CD4-positive, alpha-beta memory T cell (primary cell): Measurements from ENCODE around the gene PHYH. TPM values are rescaled to one million over a fixed set of nuclear protein-coding genes. Genes with fewer than 3 reads are reported as not detected.

Source experiments
- CTCF ChIA-PET: fragments of 350-600 bp; sonication (Branson Sonifier 250); formaldehyde crosslinking; loops from one replicate; lab custom pipeline; 2021; ENCODE audit warnings: inconsistent platforms; ENCODE audit not compliant: partially characterized antibody; lab: Charles Lee
- POLR2A ChIA-PET: fragments of 350-600 bp; sonication (Branson Sonifier 250); formaldehyde crosslinking; loops from one replicate; lab custom pipeline; 2021; ENCODE audit not compliant: partially characterized antibody; lab: Charles Lee
- DNase-seq, 5 donors: peaks; one replicate each; pipeline versions ENCODE4 v3.0.0 to v3.0.0-alpha.2; 2020 to 2022; ENCODE audit warnings: mixed read lengths in 1 of 5
- H3K27ac ChIP-seq: one replicate; pipeline ENCODE4 v1.7.0; 2013; ENCODE audit warnings: low read depth, low read length
- H3K27me3 ChIP-seq: 2 replicates; pipeline ENCODE4 v1.7.0; 2013; ENCODE audit warnings: mild to moderate bottlenecking, low read length, moderate library complexity; ENCODE audit not compliant: insufficient read depth
- H3K36me3 ChIP-seq: 2 replicates; pipeline ENCODE4 v1.7.0; 2013; ENCODE audit warnings: mild to moderate bottlenecking, low read length, moderate library complexity; ENCODE audit not compliant: insufficient read depth
- H3K4me1 ChIP-seq: 2 replicates; pipeline ENCODE4 v1.7.0; 2013; ENCODE audit warnings: mild to moderate bottlenecking, low read length, moderate library complexity; ENCODE audit not compliant: insufficient read depth
- H3K4me3 ChIP-seq, 2 donors: one replicate each; pipeline ENCODE4 v1.7.0; 2013; ENCODE audit warnings: low read length in 2 of 2, mild to moderate bottlenecking in 1 of 2
- H3K9me3 ChIP-seq, 2 donors: one replicate each; pipeline ENCODE4 v1.7.0; 2013; ENCODE audit warnings: low read length in 2 of 2, control low read depth in 1 of 2; ENCODE audit not compliant: control insufficient read depth in 1 of 2
- H3K27ac Mint-ChIP-seq, 7 donors: one replicate each; pipeline ENCODE4 v1.8.0; 2020 to 2021; ENCODE audit warnings: mixed read lengths in 7 of 7, mild to moderate bottlenecking in 6 of 7, inconsistent platforms in 3 of 7, moderate library complexity in 3 of 7
- H3K27me3 Mint-ChIP-seq, 2 donors: one replicate each; pipeline ENCODE4 v1.8.0; 2020 to 2021; ENCODE audit warnings: mixed read lengths in 2 of 2
- H3K36me3 Mint-ChIP-seq, 2 donors: one replicate each; pipeline ENCODE4 v1.8.0; 2020 to 2021; ENCODE audit warnings: mixed read lengths in 2 of 2, inconsistent platforms in 1 of 2, mild to moderate bottlenecking in 1 of 2
- H3K4me1 Mint-ChIP-seq, 4 donors: one replicate each; pipeline ENCODE4 v1.8.0; 2020 to 2021; ENCODE audit warnings: mixed read lengths in 4 of 4, mild to moderate bottlenecking in 1 of 4
- H3K4me3 Mint-ChIP-seq, 8 donors: one replicate each; pipeline ENCODE4 v1.8.0; 2020 to 2021; ENCODE audit warnings: mixed read lengths in 8 of 8, mild to moderate bottlenecking in 7 of 8, moderate library complexity in 6 of 8, inconsistent platforms in 3 of 8
- H3K9me3 Mint-ChIP-seq, 8 donors: one replicate each; pipeline ENCODE4 v1.8.0; 2020 to 2021; ENCODE audit warnings: mixed read lengths in 8 of 8, mild to moderate bottlenecking in 5 of 8, inconsistent platforms in 3 of 8, moderate library complexity in 1 of 8
- intact Hi-C: fragments of 100-400 bp; cut with micrococcal nuclease; formaldehyde crosslinking; loops from one replicate; pipeline ENCODE4 v1.15.1; 2023
- polyA plus RNA-seq, 2 donors: library from polyadenylated mRNA; unstranded; fragments of 300-500 nt; fragmentation: Illumina TruSeq; gene quantifications; one replicate each; pipeline ENCODE4 v1.2.3, GENCODE V29; 2021
- total RNA-seq, 2 experiments: library from RNA; stranded (reverse); gene quantifications; one replicate each; pipeline ENCODE4 v1.2.3, GENCODE V29; 2021

Gene PHYH
- total and polyA plus RNA-seq, 4 experiments from 2014 or later = 8.7 to 19.3 (median 12.6) TPM

GRCh38 chr10:13268310-13268709, 31.6 kb downstream of the PHYH start:
- Histone ChIP-seq H3K4me1 (peaks cover 8% of the 10 kb centered on the region), H3K4me3 (no peak overlapping the region), H3K9me3 (no peaks in the 10 kb centered on the region), H3K36me3 (no peaks in the 10 kb centered on the region), H3K27me3 (no peaks in the 10 kb centered on the region), H3K27ac (no peak overlapping the region)
- ChIA-PET POLR2A (no interaction called here), CTCF (no interaction called here)
- H3K4me1 Mint-ChIP-seq = peaks cover 0 to 6% (median 4%) of the 10 kb centered on the region in 4 donors
- H3K9me3 Mint-ChIP-seq = no peaks in the 10 kb centered on the region
- no peak for DNase-seq
- intact Hi-C loops = no loop called here
- no peak overlapping the region for H3K27ac Mint-ChIP-seq
- H3K4me3 Mint-ChIP-seq = peak overlapping the region in 1 of 8 donors; percentile 14
- peaks cover 11 to 12% of the 10 kb centered on the region in 2 donors for H3K27me3 Mint-ChIP-seq
- H3K36me3 Mint-ChIP-seq = peaks cover 0 to under 1% of the 10 kb centered on the region in 2 donors

GRCh38 chr10:13263591-13263990, 36.3 kb downstream of the PHYH start:
- Mint-ChIP-seq H3K4me1 (no peaks in the 10 kb centered on the region), H3K4me3 (no peak overlapping the region), H3K9me3 (peaks cover 0 to 9% (median 2%) of the 10 kb centered on the region in 8 donors), H3K36me3 (peaks cover 0 to 5% of the 10 kb centered on the region in 2 donors), H3K27ac (no peak overlapping the region), H3K27me3 (peaks cover 13 to 18% of the 10 kb centered on the region in 2 donors)
- Histone ChIP-seq H3K9me3 (no peaks in the 10 kb centered on the region), H3K27ac (no peak overlapping the region), H3K36me3 (no peaks in the 10 kb centered on the region), H3K4me3 (no peak overlapping the region), H3K27me3 (no peaks in the 10 kb centered on the region), H3K4me1 (no peaks in the 10 kb centered on the region)
- no peak for DNase-seq
- ChIA-PET CTCF (no interaction called here), POLR2A (no interaction called here)
- intact Hi-C loops = no loop called here

GRCh38 chr10:13262433-13262832, 37.4 kb downstream of the PHYH start:
- H3K36me3 Mint-ChIP-seq = peaks cover 0 to 5% of the 10 kb centered on the region in 2 donors
- intact Hi-C loops = no loop called here
- peaks cover 0 to 7% (median 4%) of the 10 kb centered on the region in 4 donors for H3K4me1 Mint-ChIP-seq
- H3K27me3 Mint-ChIP-seq = peaks cover 16 to 18% of the 10 kb centered on the region in 2 donors
- no peaks in the 10 kb centered on the region for H3K36me3 ChIP-seq
- DNase-seq = no peak
- H3K4me3 Mint-ChIP-seq = no peak overlapping the region
- POLR2A ChIA-PET = no interaction called here
- H3K4me1 ChIP-seq = no peaks in the 10 kb centered on the region
- H3K9me3 Mint-ChIP-seq = peaks cover 0 to 13% (median 2%) of the 10 kb centered on the region in 8 donors
- CTCF ChIA-PET = no interaction called here
- no peaks in the 10 kb centered on the region for H3K27me3 ChIP-seq
- H3K27ac Mint-ChIP-seq = no peak overlapping the region
- no peak overlapping the region for H3K4me3 ChIP-seq
- H3K27ac ChIP-seq = no peak overlapping the region
- H3K9me3 ChIP-seq = no peaks in the 10 kb centered on the region

GRCh38 chr10:13257621-13258140, 42.2 kb downstream of the PHYH start:
- ChIA-PET CTCF (no interaction called here), POLR2A (no interaction called here)
- Histone ChIP-seq H3K4me3 (no peak overlapping the region), H3K27me3 (no peaks in the 10 kb centered on the region), H3K9me3 (no peaks in the 10 kb centered on the region), H3K4me1 (no peaks in the 10 kb centered on the region), H3K36me3 (no peaks in the 10 kb centered on the region), H3K27ac (no peak overlapping the region)
- Mint-ChIP-seq H3K4me3 (no peak overlapping the region), H3K27ac (peak overlapping the region in 1 of 7 donors; percentile 53), H3K4me1 (peaks cover 0 to 7% (median 4%) of the 10 kb centered on the region in 4 donors), H3K27me3 (peaks cover 7 to 9% of the 10 kb centered on the region in 2 donors), H3K9me3 (peaks cover 0 to 13% (median 2%) of the 10 kb centered on the region in 8 donors), H3K36me3 (no peaks in the 10 kb centered on the region)
- no peak for DNase-seq
- intact Hi-C loops = no loop called here

- Histone ChIP-seq H3K4me3 (no peak overlapping the region), H3K9me3 (no peaks in the 10 kb centered on the region), H3K36me3 (no peaks in the 10 kb centered on the region), H3K27ac (no peak overlapping the region), H3K27me3 (no peaks in the 10 kb centered on the region), H3K4me1 (no peaks in the 10 kb centered on the region)
- POLR2A ChIA-PET = no interaction called here
- Mint-ChIP-seq H3K36me3 (no peaks in the 10 kb centered on the region), H3K27ac (no peak overlapping the region), H3K4me3 (no peak overlapping the region), H3K27me3 (peaks cover 5 to 9% of the 10 kb centered on the region in 2 donors), H3K4me1 (peaks cover 0 to 7% (median 4%) of the 10 kb centered on the region in 4 donors), H3K9me3 (peaks cover 0 to 9% (median 2%) of the 10 kb centered on the region in 8 donors)
- no peak for DNase-seq
- intact Hi-C loops = no loop called here
- CTCF ChIA-PET = interaction anchor here (0.6 kb wide), 1 partner anchor 20 kb away, joined by 3 read pairs; no protein-coding TSS in a partner anchor
Measured at GRCh38 chr10:13256627-13257026, 43.2 kb downstream of the PHYH start.

- ChIA-PET POLR2A (no interaction called here), CTCF (no interaction called here)
- no peak for DNase-seq
- H3K27ac Mint-ChIP-seq = no peak overlapping the region
- no peaks in the 10 kb centered on the region for H3K36me3 Mint-ChIP-seq
- Histone ChIP-seq H3K4me3 (no peak overlapping the region), H3K36me3 (no peaks in the 10 kb centered on the region), H3K9me3 (no peaks in the 10 kb centered on the region), H3K27me3 (no peaks in the 10 kb centered on the region), H3K27ac (no peak overlapping the region), H3K4me1 (no peaks in the 10 kb centered on the region)
- H3K4me3 Mint-ChIP-seq = no peak overlapping the region
- peaks cover 5 to 9% of the 10 kb centered on the region in 2 donors for H3K27me3 Mint-ChIP-seq
- H3K9me3 Mint-ChIP-seq = peaks cover 0 to 5% (median under 1%) of the 10 kb centered on the region in 8 donors
- intact Hi-C loops = no loop called here
- peaks cover 0 to 7% (median 4%) of the 10 kb centered on the region in 4 donors for H3K4me1 Mint-ChIP-seq
Measured at GRCh38 chr10:13253726-13254125, 46.1 kb downstream of the PHYH start.

- no peaks in the 10 kb centered on the region for H3K4me1 Mint-ChIP-seq
- ChIA-PET CTCF (no interaction called here), POLR2A (interaction anchor here (1.4 kb wide), 1 partner anchor 54 kb away, joined by 5 read pairs; no protein-coding TSS in a partner anchor)
- DNase-seq = no peak
- no peaks in the 10 kb centered on the region for H3K27me3 Mint-ChIP-seq
- H3K27ac ChIP-seq = no peak overlapping the region
- no peaks in the 10 kb centered on the region for H3K36me3 ChIP-seq
- H3K27me3 ChIP-seq = no peaks in the 10 kb centered on the region
- H3K9me3 ChIP-seq = no peaks in the 10 kb centered on the region
- no peaks in the 10 kb centered on the region for H3K9me3 Mint-ChIP-seq
- H3K36me3 Mint-ChIP-seq = no peaks in the 10 kb centered on the region
- H3K4me3 Mint-ChIP-seq = no peak overlapping the region
- H3K4me1 ChIP-seq = no peaks in the 10 kb centered on the region
- no peak overlapping the region for H3K27ac Mint-ChIP-seq
- no peak overlapping the region for H3K4me3 ChIP-seq
- intact Hi-C loops = no loop called here
Measured at GRCh38 chr10:13247784-13248183, 52.1 kb downstream of the PHYH start.
